K562 (cell line): ENCODE measurements around the gene COL13A1. TPM values are rescaled to one million over a fixed set of nuclear protein-coding genes. Genes with fewer than 3 reads are reported as not detected.

Experiments
- ATAC-seq: fragments of 200-7000 bp; cut with Tn5 transposase; 3 replicates; pipeline ENCODE4 v1.9.1; 2020; ENCODE audit warnings: moderate library complexity
- BruUV-seq: library from RNA; stranded (reverse); fragments of 400-500 nt; replicated peaks from 2 replicates; lab custom pipeline; 2021; lab: Mats Ljungman, UMichigan
- CTCF ChIA-PET: fragments of 300-600 bp; formaldehyde crosslinking; extraction: SDS; loops from one replicate; lab custom pipeline; 2021; ENCODE audit warnings: low intra/inter-chr PET ratio; lab: Yijun Ruan, JAX
- POLR2A ChIA-PET: fragments of 300-600, 350-650 bp; sonication (Branson Sonifier 250); formaldehyde crosslinking; extraction: SDS; loops from one replicate; lab custom pipeline; 2021; ENCODE audit warnings: antibody characterized with exemption, inconsistent platforms; lab: Yijun Ruan, JAX
- DNase-seq, 4 experiments: peaks; one replicate each; pipeline versions ENCODE4 v3.0.0 to v3.0.0-alpha.2; 2011 to 2018; ENCODE audit warnings: low spot score in 3 of 4, mixed read lengths in 3 of 4; ENCODE audit errors: extremely low read depth in 1 of 4
- FAIRE-seq: peaks from 2 replicates; lab custom pipeline; 2011; peaks lifted over from hg19 to GRCh38; lab: Jason Lieb, UNC
- H2AFZ ChIP-seq: 2 replicates; pipeline ENCODE4 v1.6.0; 2011; ENCODE audit warnings: low read depth, low read length, control low read depth, inconsistent platforms
- H3K27ac ChIP-seq: fragments of 200-600 bp; 3 replicates; pipeline ENCODE4 v1.8.0; 2011; ENCODE audit warnings: low read depth, mild to moderate bottlenecking, control low read depth, inconsistent platforms, low read length, moderate library complexity, mixed read lengths; ENCODE audit errors: extremely low read depth
- H3K27me3 ChIP-seq, 2 experiments: fragments of 300-600 bp in 1 of 2; 2 replicates in 1 of 2; 3 replicates in 1 of 2; pipeline versions ENCODE4 v1.6.0 to v1.8.0; 2011; ENCODE audit warnings: inconsistent platforms in 2 of 2, low read length in 2 of 2, mild to moderate bottlenecking in 1 of 2, mixed read lengths in 1 of 2, moderate library complexity in 1 of 2; ENCODE audit not compliant: control insufficient read depth in 2 of 2, insufficient read depth in 2 of 2
- H3K36me3 ChIP-seq: fragments of 300-600 bp; 3 replicates; pipeline ENCODE4 v1.8.0; 2011; ENCODE audit warnings: mild to moderate bottlenecking, low read length, inconsistent platforms; ENCODE audit not compliant: control insufficient read depth, insufficient read depth
- H3K4me1 ChIP-seq, 2 experiments: fragments of 200-600 bp in 1 of 2; replicated peaks in 1 of 2; 2 replicates in 1 of 2; 3 replicates in 1 of 2; pipeline versions ENCODE4 v1.5.1 to v1.8.0; 2011; ENCODE audit warnings: inconsistent platforms in 2 of 2, low read length in 2 of 2, mild to moderate bottlenecking in 1 of 2, mixed read lengths in 1 of 2, moderate library complexity in 1 of 2; ENCODE audit not compliant: control insufficient read depth in 2 of 2, insufficient read depth in 2 of 2
- H3K4me2 ChIP-seq: 2 replicates; pipeline ENCODE4 v1.6.1; 2011; ENCODE audit warnings: low read length, control low read depth, inconsistent platforms, mixed read lengths; ENCODE audit not compliant: insufficient read depth
- H3K4me3 ChIP-seq: fragments of 200-600 bp; sonication (generic), shearing (Covaris generic); 2 replicates; pipeline ENCODE4 v1.5.1; 2016; ENCODE audit warnings: control low read depth, inconsistent platforms
- H3K79me2 ChIP-seq: fragments of 200-600 bp; 3 replicates; pipeline ENCODE4 v1.8.0; 2011; ENCODE audit warnings: low read length, inconsistent platforms; ENCODE audit not compliant: control insufficient read depth, insufficient read depth
- H3K9ac ChIP-seq, 2 experiments: 2 replicates each; pipeline versions ENCODE4 v1.6.0 to v1.6.1; 2011; ENCODE audit warnings: low read depth in 2 of 2, low read length in 2 of 2, control low read depth in 1 of 2, inconsistent platforms in 1 of 2, mild to moderate bottlenecking in 1 of 2, mixed read lengths in 1 of 2; ENCODE audit not compliant: insufficient read depth in 1 of 2
- H3K9me1 ChIP-seq: one replicate; pipeline ENCODE4 v1.6.0; 2011; ENCODE audit warnings: inconsistent platforms, mild to moderate bottlenecking, low read length, moderate library complexity; ENCODE audit not compliant: control insufficient read depth, insufficient read depth
- H3K9me3 ChIP-seq: replicated peaks from 2 replicates; pipeline ENCODE4 v1.5.1; 2011; ENCODE audit warnings: low read depth, low read length, inconsistent platforms; ENCODE audit not compliant: control insufficient read depth, insufficient read depth
- H4K20me1 ChIP-seq: replicated peaks from 2 replicates; pipeline ENCODE4 v1.6.1; 2011; ENCODE audit warnings: low read length, inconsistent platforms, mixed read lengths; ENCODE audit not compliant: control insufficient read depth, insufficient read depth
- BDP1 ChIP-seq: IDR thresholded peaks from 3 replicates; pipeline ENCODE4 v1.6.1; 2011; ENCODE audit not compliant: insufficient read length, insufficient read depth
- CHD1 ChIP-seq: fragments of 200-600 bp; sonication (generic); IDR thresholded peaks from one replicate; pipeline ENCODE4 v1.6.1; 2012; ENCODE audit warnings: mild to moderate bottlenecking, moderate library complexity, low read length, inconsistent platforms
- HNRNPH1 ChIP-seq: fragments of 200-400 bp; formaldehyde crosslinking; optimal IDR thresholded peaks from 2 replicates; pipeline ENCODE3; 2017; ENCODE audit warnings: low read depth, mild to moderate bottlenecking, low read length, moderate library complexity
- MAZ ChIP-seq, 2 experiments: fragments of 450-650 bp in 1 of 2; sonication (generic) in 1 of 2; formaldehyde crosslinking; IDR thresholded peaks in 1 of 2; conservative IDR thresholded peaks in 1 of 2; 2 replicates each; pipeline versions ENCODE4 v1.4.0 to v1.5.0; 2020; ENCODE audit warnings: mild to moderate bottlenecking in 1 of 2, missing genetic modification reagents in 1 of 2
- TCF7L2 ChIP-seq: fragments of 150-350 bp; IDR thresholded peaks from 2 replicates; pipeline ENCODE4 v1.6.1; 2016; ENCODE audit warnings: low read depth, mild to moderate bottlenecking, low read length, moderate library complexity
- ZEB2 ChIP-seq: fragments of 450-650 bp; IDR thresholded peaks from 2 replicates; pipeline ENCODE4 v1.6.1; 2016
- WGBS: fragments of 100-300 bp; shearing (Covaris generic); methylation state at CpG from one replicate; pipeline ENCODE4 v1.1.6; 2016; ENCODE audit warnings: low coverage, mixed read lengths; ENCODE audit not compliant: insufficient coverage; ENCODE audit errors: missing lambda C conversion rate; 5-methylcytosine and 5-hydroxymethylcytosine counted together
- in situ Hi-C: fragments of 300-500 bp; cut with MboI; formaldehyde crosslinking; loops from 4 replicates; pipeline ENCODE4 v1.15.0; 2018; ENCODE audit warnings: inconsistent platforms, mixed read lengths
- intact Hi-C: fragments of 100-400 bp; cut with micrococcal nuclease; formaldehyde crosslinking; loops from 2 replicates; pipeline ENCODE4 v1.14.2; 2022
- polyA plus RNA-seq, 8 experiments: library from polyadenylated mRNA; depleted of rRNA in 4 of 8; stranded (reverse) in 5 of 8; unstranded in 3 of 8; fragments of >200 nt; fragmentation: Nextera tagmentation in 2 of 8; fragmentation: Illumina TruSeq in 1 of 8; extraction: Ambion mirVana in 2 of 8; extraction: Trizol in 1 of 8; gene quantifications; 2 replicates each; pipeline versions ENCODE4 v1.2.1 to v1.2.3, GENCODE V29; 2011 to 2014; ENCODE audit warnings: inconsistent platforms in 1 of 8, missing spikeins in 1 of 8
- total RNA-seq, 7 experiments: library from RNA; depleted of rRNA in 6 of 7; stranded (reverse); fragments of >200 nt in 6 of 7; fragmentation: Illumina TruSeq in 2 of 7; extraction: Trizol in 2 of 7; gene quantifications; 2 replicates each; pipeline versions ENCODE4 v1.2.1 to v1.2.3, GENCODE V29; 2011 to 2021; ENCODE audit warnings: low replicate concordance in 1 of 7
- TF ChIP-seq, protein P1 (sequence below): fragments of 450-650 bp; formaldehyde crosslinking; IDR thresholded peaks from 2 replicates; pipeline ENCODE4 v1.4.0; 2020; ENCODE audit warnings: mild to moderate bottlenecking

The COL13A1 gene
- total and polyA plus RNA-seq, 9 of the 15 experiments (the other 6 are each of a cell fraction or from before 2014, with no cell fraction given) = not detected

DNA sequence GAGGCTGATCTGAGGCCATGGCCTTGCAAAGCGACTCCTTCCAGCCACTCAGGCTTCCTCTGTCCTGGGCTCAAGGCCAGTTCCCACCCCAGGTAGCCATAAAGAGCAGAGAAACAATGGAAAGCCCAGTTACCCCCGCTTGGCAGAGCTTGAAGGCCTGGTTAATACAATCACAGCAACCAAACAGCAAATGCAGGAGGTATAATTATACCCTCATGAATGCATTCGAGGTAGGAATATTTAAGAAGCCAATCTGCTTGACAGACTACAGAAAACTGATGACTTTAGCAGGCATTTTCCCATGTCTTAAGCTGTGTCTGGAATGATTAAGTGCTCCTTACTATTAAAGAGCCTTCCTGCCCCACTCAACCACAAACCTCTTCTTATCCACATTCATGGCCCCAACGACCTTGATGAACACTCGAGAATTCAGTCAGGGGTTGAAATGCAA, 136.9 kb downstream of the COL13A1 start:
- Histone ChIP-seq H3K36me3 (no peaks in the 10 kb centered on the region), H3K9me3 (no peaks in the 10 kb centered on the region), H3K4me2 (no peak overlapping the region), H3K9ac (no peak overlapping the region), H3K4me3 (no peak overlapping the region), H3K4me1 (0 out of 5 replicates have a peak, but pooled peaks cover 0 to 3% of the 10 kb centered on the region in 2 experiments), H4K20me1 (peaks cover 5% of the 10 kb centered on the region; the same call in 1 of the 2 replicates), H2AFZ (no peak overlapping the region), H3K9me1 (no peaks in the 10 kb centered on the region), H3K79me2 (no peaks in the 10 kb centered on the region), H3K27ac (no peak overlapping the region), H3K27me3 (peaks cover 9 to 41% of the 10 kb centered on the region in 2 experiments; a peak in 3 of 5 replicates)
- intact Hi-C loops (no loop called here), in situ Hi-C loops (no loop called here)
- FAIRE-seq (no peak), ATAC-seq (no peak), DNase-seq (no peak)
- 0% methylated on average over 5 of the region's 5 CpGs for WGBS
- BruUV-seq = no TSS peak
- CTCF ChIA-PET = no interaction called here
- POLR2A ChIA-PET = interaction anchor here (0.7 kb wide), 1 partner anchor 151 kb away, joined by 4 read pairs; no protein-coding TSS in a partner anchor
- no peak for TF ChIP-seq ZEB2
- no peak for TF ChIP-seq TCF7L2
- TF ChIP-seq CHD1 = no peak
- no peak for TF ChIP-seq MAZ (CRISPR knock-in tag; conservative IDR thresholded peaks at IDR 0.05 in 1 of 2, IDR thresholded peaks at IDR 0.05 in 1 of 2)
- TF ChIP-seq, protein P1, sequence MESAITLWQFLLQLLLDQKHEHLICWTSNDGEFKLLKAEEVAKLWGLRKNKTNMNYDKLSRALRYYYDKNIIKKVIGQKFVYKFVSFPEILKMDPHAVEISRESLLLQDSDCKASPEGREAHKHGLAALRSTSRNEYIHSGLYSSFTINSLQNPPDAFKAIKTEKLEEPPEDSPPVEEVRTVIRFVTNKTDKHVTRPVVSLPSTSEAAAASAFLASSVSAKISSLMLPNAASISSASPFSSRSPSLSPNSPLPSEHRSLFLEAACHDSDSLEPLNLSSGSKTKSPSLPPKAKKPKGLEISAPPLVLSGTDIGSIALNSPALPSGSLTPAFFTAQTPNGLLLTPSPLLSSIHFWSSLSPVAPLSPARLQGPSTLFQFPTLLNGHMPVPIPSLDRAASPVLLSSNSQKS (CRISPR knock-in tag) = no peak
- no peak for TF ChIP-seq BDP1
- TF ChIP-seq HNRNPH1 = no peak
